HEK293 (cell line): ENCODE data around the gene WBP1.

Experiments used
- CTCF ChIA-PET: fragments of 350-600 bp; formaldehyde crosslinking; extraction: SDS; loops from one replicate; lab custom pipeline; 2021; ENCODE audit warnings: antibody characterized with exemption; lab: Yijun Ruan, JAX
- POLR2A ChIA-PET: fragments of 300-600 bp; formaldehyde crosslinking; extraction: SDS; loops from one replicate; lab custom pipeline; 2020; ENCODE audit warnings: antibody characterized with exemption, inconsistent platforms; lab: Yijun Ruan, JAX
- H3K27ac ChIP-seq: fragments of 200-500 bp; sonication (Bioruptor generic); 2 replicates; pipeline ENCODE4 v1.5.1; 2014; ENCODE audit warnings: low read depth, low read length, control low read depth, inconsistent platforms; ENCODE audit errors: extremely low read depth
- H3K36me3 ChIP-seq, 2 experiments: fragments of 200-500 bp in 1 of 2; sonication (Bioruptor generic) in 1 of 2; 1 replicate in 1 of 2; 2 replicates in 1 of 2; pipeline ENCODE4 v1.5.1; 2014 to 2017; ENCODE audit warnings: inconsistent platforms in 2 of 2, low read length in 2 of 2; ENCODE audit not compliant: control insufficient read depth in 2 of 2, insufficient read depth in 1 of 2
- H3K4me1 ChIP-seq: fragments of 200-500 bp; sonication (Bioruptor generic); 2 replicates; pipeline ENCODE4 v1.5.1; 2014; ENCODE audit warnings: mild to moderate bottlenecking, low read length, inconsistent platforms; ENCODE audit not compliant: control insufficient read depth, insufficient read depth
- H3K4me3 ChIP-seq: 2 replicates; pipeline ENCODE4 v1.5.1; 2011; ENCODE audit warnings: low read depth, mild to moderate bottlenecking, control low read depth, low read length, moderate library complexity
- H3K9me3 ChIP-seq: fragments of 200-500 bp; sonication (Bioruptor generic); 2 replicates; pipeline ENCODE4 v1.5.1; 2014; ENCODE audit warnings: low read depth, low read length, inconsistent platforms; ENCODE audit not compliant: control insufficient read depth, insufficient read depth
- SP7 ChIP-seq: fragments of 450-650 bp; formaldehyde crosslinking; IDR thresholded peaks from 2 replicates; pipeline ENCODE4 v1.5.1; 2016; ENCODE audit warnings: missing biosample characterization, missing genetic modification characterization
- ZBTB20 ChIP-seq: fragments of 450-650 bp; formaldehyde crosslinking; IDR thresholded peaks from 2 replicates; pipeline ENCODE4 v1.5.1; 2016; ENCODE audit warnings: missing biosample characterization, missing genetic modification characterization
- ZEB2 ChIP-seq: fragments of 450-650 bp; formaldehyde crosslinking; IDR thresholded peaks from 2 replicates; pipeline ENCODE4 v1.5.1; 2016; ENCODE audit warnings: missing biosample characterization, missing genetic modification characterization
- ZNF169 ChIP-seq: fragments of 450-650 bp; formaldehyde crosslinking; IDR thresholded peaks from 2 replicates; pipeline ENCODE4 v1.5.1; 2016; ENCODE audit warnings: missing biosample characterization, missing genetic modification characterization
- ZNF2 ChIP-seq: fragments of 450-650 bp; formaldehyde crosslinking; IDR thresholded peaks from 2 replicates; pipeline ENCODE4 v1.5.1; 2016; ENCODE audit warnings: missing biosample characterization, missing genetic modification characterization
- ZNF394 ChIP-seq: fragments of 450-650 bp; formaldehyde crosslinking; IDR thresholded peaks from 2 replicates; pipeline ENCODE4 v1.5.1; 2016; ENCODE audit warnings: missing biosample characterization, missing genetic modification characterization, mild to moderate bottlenecking, moderate library complexity, borderline replicate concordance
- ZNF426 ChIP-seq: fragments of 450-650 bp; formaldehyde crosslinking; IDR thresholded peaks from 2 replicates; pipeline ENCODE4 v1.5.1; 2017; ENCODE audit warnings: missing biosample characterization, missing genetic modification characterization, mild to moderate bottlenecking, inconsistent platforms, moderate library complexity
- ZNF621 ChIP-seq: fragments of 450-650 bp; formaldehyde crosslinking; IDR thresholded peaks from 2 replicates; pipeline ENCODE4 v1.5.1; 2017; ENCODE audit warnings: missing biosample characterization, missing genetic modification characterization
- ZNF791 ChIP-seq: fragments of 450-650 bp; formaldehyde crosslinking; IDR thresholded peaks from 2 replicates; pipeline ENCODE4 v1.5.1; 2016; ENCODE audit warnings: missing biosample characterization, missing genetic modification characterization
- ZNF837 ChIP-seq: fragments of 450-650 bp; formaldehyde crosslinking; IDR thresholded peaks from 2 replicates; pipeline ENCODE4 v1.5.1; 2016; ENCODE audit warnings: missing biosample characterization, missing genetic modification characterization
- ZXDB ChIP-seq: fragments of 450-650 bp; formaldehyde crosslinking; IDR thresholded peaks from 2 replicates; pipeline ENCODE4 v1.5.1; 2016; ENCODE audit warnings: missing biosample characterization, missing genetic modification characterization
- TF ChIP-seq, protein P1 (sequence below): fragments of 450-650 bp; formaldehyde crosslinking; IDR thresholded peaks from 2 replicates; pipeline ENCODE4 v1.5.1; 2016; ENCODE audit warnings: missing biosample characterization, missing genetic modification characterization
- TF ChIP-seq, protein P2 (sequence below): fragments of 450-650 bp; formaldehyde crosslinking; conservative IDR thresholded peaks from 2 replicates; pipeline ENCODE4 v1.5.1; 2016; ENCODE audit warnings: low read depth, missing biosample characterization, missing genetic modification characterization
- TF ChIP-seq, protein P3 (sequence below): fragments of 450-650 bp; formaldehyde crosslinking; IDR thresholded peaks from 2 replicates; pipeline ENCODE4 v1.5.1; 2016; ENCODE audit warnings: missing biosample characterization, missing genetic modification characterization
- TF ChIP-seq, protein P4 (sequence below): fragments of 450-650 bp; formaldehyde crosslinking; IDR thresholded peaks from 2 replicates; pipeline ENCODE4 v1.5.1; 2016; ENCODE audit warnings: missing biosample characterization, missing genetic modification characterization
- TF ChIP-seq, protein P5 (sequence below): fragments of 450-650 bp; formaldehyde crosslinking; optimal IDR thresholded peaks from 2 replicates; pipeline ENCODE3; 2016; ENCODE audit warnings: missing biosample characterization, mild to moderate bottlenecking, missing genetic modification characterization
- TF ChIP-seq, protein P6 (sequence below): fragments of 450-650 bp; formaldehyde crosslinking; IDR thresholded peaks from 2 replicates; pipeline ENCODE4 v1.5.1; 2016; ENCODE audit warnings: missing biosample characterization, missing genetic modification characterization

Gene WBP1

DNA sequence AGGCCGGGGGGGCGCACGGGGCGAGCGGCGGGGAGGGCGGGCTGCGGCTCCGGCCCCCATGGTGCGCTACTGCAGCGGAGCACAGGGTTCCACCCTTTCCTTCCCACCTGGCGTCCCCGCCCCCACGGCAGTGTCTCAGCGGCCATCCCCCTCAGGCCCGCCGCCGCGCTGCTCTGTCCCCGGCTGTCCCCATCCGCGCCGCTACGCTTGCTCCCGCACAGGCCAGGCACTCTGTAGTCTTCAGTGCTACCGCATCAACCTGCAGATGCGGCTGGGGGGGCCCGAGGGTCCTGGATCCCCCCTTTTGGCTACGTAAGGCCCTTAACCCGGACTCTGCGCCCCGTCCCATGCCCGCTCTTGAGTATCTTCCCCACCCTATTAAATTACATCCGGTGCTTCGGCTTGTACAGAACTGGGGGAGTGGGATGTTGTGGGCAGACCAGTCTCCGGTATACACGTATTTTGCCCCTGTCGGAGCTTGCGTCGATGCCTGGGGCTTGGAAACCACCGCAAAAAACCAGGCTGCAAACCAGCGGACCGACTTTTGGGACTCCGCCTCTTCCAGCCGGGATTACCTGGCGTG lies 598 bp upstream of the WBP1 start (continued):
- TF ChIP-seq, protein P1, sequence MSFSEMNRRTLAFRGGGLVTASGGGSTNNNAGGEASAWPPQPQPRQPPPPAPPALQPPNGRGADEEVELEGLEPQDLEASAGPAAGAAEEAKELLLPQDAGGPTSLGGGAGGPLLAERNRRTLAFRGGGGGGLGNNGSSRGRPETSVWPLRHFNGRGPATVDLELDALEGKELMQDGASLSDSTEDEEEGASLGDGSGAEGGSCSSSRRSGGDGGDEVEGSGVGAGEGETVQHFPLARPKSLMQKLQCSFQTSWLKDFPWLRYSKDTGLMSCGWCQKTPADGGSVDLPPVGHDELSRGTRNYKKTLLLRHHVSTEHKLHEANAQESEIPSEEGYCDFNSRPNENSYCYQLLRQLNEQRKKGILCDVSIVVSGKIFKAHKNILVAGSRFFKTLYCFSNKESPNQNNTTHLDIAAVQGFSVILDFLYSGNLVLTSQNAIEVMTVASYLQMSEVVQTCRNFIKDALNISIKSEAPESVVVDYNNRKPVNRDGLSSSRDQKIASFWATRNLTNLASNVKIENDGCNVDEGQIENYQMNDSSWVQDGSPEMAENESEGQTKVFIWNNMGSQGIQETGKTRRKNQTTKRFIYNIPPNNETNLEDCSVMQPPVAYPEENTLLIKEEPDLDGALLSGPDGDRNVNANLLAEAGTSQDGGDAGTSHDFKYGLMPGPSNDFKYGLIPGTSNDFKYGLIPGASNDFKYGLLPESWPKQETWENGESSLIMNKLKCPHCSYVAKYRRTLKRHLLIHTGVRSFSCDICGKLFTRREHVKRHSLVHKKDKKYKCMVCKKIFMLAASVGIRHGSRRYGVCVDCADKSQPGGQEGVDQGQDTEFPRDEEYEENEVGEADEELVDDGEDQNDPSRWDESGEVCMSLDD (tag by site-specific recombination) = peak; percentile 63
- TF ChIP-seq ZNF791 (tag by site-specific recombination) (no peak), ZNF2 (tag by site-specific recombination) (peak; percentile 72; the same call in 1 of the 2 replicates), ZXDB (tag by site-specific recombination) (peak; percentile 72), ZNF394 (tag by site-specific recombination) (0 out of 2 replicates have a peak, but pooled peaks have one; percentile 9), ZBTB20 (tag by site-specific recombination) (peak; percentile 83), ZNF621 (no peak), ZNF169 (tag by site-specific recombination) (no peak), SP7 (tag by site-specific recombination) (peak; percentile 66), ZNF837 (tag by site-specific recombination) (no peak)
- TF ChIP-seq, protein P2, sequence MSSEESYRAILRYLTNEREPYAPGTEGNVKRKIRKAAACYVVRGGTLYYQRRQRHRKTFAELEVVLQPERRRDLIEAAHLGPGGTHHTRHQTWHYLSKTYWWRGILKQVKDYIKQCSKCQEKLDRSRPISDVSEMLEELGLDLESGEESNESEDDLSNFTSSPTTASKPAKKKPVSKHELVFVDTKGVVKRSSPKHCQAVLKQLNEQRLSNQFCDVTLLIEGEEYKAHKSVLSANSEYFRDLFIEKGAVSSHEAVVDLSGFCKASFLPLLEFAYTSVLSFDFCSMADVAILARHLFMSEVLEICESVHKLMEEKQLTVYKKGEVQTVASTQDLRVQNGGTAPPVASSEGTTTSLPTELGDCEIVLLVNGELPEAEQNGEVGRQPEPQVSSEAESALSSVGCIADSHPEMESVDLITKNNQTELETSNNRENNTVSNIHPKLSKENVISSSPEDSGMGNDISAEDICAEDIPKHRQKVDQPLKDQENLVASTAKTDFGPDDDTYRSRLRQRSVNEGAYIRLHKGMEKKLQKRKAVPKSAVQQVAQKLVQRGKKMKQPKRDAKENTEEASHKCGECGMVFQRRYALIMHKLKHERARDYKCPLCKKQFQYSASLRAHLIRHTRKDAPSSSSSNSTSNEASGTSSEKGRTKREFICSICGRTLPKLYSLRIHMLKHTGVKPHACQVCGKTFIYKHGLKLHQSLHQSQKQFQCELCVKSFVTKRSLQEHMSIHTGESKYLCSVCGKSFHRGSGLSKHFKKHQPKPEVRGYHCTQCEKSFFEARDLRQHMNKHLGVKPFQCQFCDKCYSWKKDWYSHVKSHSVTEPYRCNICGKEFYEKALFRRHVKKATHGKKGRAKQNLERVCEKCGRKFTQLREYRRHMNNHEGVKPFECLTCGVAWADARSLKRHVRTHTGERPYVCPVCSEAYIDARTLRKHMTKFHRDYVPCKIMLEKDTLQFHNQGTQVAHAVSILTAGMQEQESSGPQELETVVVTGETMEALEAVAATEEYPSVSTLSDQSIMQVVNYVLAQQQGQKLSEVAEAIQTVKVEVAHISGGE = peak; percentile 88
- TF ChIP-seq, protein P3, sequence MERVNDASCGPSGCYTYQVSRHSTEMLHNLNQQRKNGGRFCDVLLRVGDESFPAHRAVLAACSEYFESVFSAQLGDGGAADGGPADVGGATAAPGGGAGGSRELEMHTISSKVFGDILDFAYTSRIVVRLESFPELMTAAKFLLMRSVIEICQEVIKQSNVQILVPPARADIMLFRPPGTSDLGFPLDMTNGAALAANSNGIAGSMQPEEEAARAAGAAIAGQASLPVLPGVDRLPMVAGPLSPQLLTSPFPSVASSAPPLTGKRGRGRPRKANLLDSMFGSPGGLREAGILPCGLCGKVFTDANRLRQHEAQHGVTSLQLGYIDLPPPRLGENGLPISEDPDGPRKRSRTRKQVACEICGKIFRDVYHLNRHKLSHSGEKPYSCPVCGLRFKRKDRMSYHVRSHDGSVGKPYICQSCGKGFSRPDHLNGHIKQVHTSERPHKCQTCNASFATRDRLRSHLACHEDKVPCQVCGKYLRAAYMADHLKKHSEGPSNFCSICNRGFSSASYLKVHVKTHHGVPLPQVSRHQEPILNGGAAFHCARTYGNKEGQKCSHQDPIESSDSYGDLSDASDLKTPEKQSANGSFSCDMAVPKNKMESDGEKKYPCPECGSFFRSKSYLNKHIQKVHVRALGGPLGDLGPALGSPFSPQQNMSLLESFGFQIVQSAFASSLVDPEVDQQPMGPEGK (tag by site-specific recombination) = peak; percentile 91
- TF ChIP-seq, protein P4, sequence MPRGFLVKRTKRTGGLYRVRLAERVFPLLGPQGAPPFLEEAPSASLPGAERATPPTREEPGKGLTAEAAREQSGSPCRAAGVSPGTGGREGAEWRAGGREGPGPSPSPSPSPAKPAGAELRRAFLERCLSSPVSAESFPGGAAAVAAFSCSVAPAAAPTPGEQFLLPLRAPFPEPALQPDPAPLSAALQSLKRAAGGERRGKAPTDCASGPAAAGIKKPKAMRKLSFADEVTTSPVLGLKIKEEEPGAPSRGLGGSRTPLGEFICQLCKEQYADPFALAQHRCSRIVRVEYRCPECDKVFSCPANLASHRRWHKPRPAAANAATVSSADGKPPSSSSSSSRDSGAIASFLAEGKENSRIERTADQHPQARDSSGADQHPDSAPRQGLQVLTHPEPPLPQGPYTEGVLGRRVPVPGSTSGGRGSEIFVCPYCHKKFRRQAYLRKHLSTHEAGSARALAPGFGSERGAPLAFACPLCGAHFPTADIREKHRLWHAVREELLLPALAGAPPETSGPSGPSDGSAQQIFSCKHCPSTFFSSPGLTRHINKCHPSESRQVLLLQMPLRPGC (tag by site-specific recombination) = 0 out of 2 replicates have a peak, but pooled peaks have one; percentile 51
- TF ChIP-seq, protein P5, sequence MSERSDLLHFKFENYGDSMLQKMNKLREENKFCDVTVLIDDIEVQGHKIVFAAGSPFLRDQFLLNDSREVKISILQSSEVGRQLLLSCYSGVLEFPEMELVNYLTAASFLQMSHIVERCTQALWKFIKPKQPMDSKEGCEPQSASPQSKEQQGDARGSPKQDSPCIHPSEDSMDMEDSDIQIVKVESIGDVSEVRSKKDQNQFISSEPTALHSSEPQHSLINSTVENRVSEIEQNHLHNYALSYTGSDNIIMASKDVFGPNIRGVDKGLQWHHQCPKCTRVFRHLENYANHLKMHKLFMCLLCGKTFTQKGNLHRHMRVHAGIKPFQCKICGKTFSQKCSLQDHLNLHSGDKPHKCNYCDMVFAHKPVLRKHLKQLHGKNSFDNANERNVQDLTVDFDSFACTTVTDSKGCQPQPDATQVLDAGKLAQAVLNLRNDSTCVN = peak; percentile 70
- TF ChIP-seq, all 188 proteins: peak for 51

DNA sequence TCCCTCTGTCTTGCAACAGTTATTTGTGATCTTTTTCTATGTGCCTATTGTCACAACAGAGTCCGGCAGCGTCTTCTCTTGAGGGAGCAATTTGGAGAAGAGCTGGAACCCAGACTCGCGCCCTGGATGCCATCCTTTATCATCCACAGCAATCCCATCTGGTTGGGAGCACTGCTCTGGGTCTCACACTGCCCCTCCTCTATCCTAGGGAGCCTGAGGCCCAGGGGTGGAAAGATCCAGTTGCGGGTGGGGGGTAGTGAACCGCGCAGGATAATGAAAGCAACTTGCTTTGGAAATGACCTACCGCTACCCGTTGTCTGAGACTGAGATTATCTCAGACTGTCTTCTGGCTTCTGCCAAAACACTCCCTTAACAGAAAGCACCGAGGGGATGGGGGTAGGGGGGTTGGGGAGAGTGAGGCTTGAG lies 713 bp downstream of the WBP1 start:
- POLR2A ChIA-PET = interaction anchor here (0.5 to 3.8 kb wide), 20 partner anchors 8 to 104 kb away, joined by 3 to 44 read pairs (median 6); partner anchors contain the start of genes AUP1, C2orf81, CCDC142 and HTRA2
- TF ChIP-seq ZEB2 (tag by site-specific recombination) (no peak), ZNF426 (tag by site-specific recombination) (no peak)
- TF ChIP-seq, protein P6, sequence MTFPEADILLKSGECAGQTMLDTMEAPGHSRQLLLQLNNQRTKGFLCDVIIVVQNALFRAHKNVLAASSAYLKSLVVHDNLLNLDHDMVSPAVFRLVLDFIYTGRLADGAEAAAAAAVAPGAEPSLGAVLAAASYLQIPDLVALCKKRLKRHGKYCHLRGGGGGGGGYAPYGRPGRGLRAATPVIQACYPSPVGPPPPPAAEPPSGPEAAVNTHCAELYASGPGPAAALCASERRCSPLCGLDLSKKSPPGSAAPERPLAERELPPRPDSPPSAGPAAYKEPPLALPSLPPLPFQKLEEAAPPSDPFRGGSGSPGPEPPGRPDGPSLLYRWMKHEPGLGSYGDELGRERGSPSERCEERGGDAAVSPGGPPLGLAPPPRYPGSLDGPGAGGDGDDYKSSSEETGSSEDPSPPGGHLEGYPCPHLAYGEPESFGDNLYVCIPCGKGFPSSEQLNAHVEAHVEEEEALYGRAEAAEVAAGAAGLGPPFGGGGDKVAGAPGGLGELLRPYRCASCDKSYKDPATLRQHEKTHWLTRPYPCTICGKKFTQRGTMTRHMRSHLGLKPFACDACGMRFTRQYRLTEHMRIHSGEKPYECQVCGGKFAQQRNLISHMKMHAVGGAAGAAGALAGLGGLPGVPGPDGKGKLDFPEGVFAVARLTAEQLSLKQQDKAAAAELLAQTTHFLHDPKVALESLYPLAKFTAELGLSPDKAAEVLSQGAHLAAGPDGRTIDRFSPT = no peak
- TF ChIP-seq, all 188 proteins: peak for 0
- Histone ChIP-seq H3K36me3 (peaks cover 0 to 35% of the 10 kb centered on the region in 2 experiments; a peak in 1 of 3 replicates), H3K4me3 (peak overlapping the region; percentile 82), H3K4me1 (peaks cover 5% of the 10 kb centered on the region), H3K27ac (peak overlapping the region; percentile 56; the same call in 1 of the 2 replicates), H3K9me3 (no peaks in the 10 kb centered on the region)
- CTCF ChIA-PET = interaction anchor here (0.6 to 1.1 kb wide), 2 partner anchors 8 to 1822 kb away, joined by 3 read pairs; no protein-coding TSS in a partner anchor
